Jurkat, Clone E6-1 (cell line): ENCODE results near the gene LTBP2.

Experiments used
- DNase-seq: peaks from one replicate; pipeline ENCODE4 v3.0.0-alpha.2; 2011; ENCODE audit warnings: low read depth, low spot score
- H3K4me3 ChIP-seq: 2 replicates; pipeline ENCODE4 v1.5.1; 2011; ENCODE audit warnings: mild to moderate bottlenecking, low read length, control low read depth, moderate library complexity

Gene LTBP2

GRCh38 chr14:74595006-74595735, 16.9 kb downstream of the LTBP2 start:
- no peak overlapping the region for H3K4me3 ChIP-seq
- no peak for DNase-seq

- no peak for DNase-seq
- no peak overlapping the region for H3K4me3 ChIP-seq
Observed at GRCh38 chr14:74594606-74595005, 17.4 kb downstream of the LTBP2 start.

GRCh38 chr14:74594029-74594428, 18.0 kb downstream of the LTBP2 start:
- no peak overlapping the region for H3K4me3 ChIP-seq
- no peak for DNase-seq

- DNase-seq: no peak
- H3K4me3 ChIP-seq: no peak overlapping the region
Observed at GRCh38 chr14:74593241-74593953, 18.6 kb downstream of the LTBP2 start.

- DNase-seq: no peak
Observed at GRCh38 chr14:74592476-74593201, 19.4 kb downstream of the LTBP2 start.

GRCh38 chr14:74591899-74592298, 20.1 kb downstream of the LTBP2 start:
- H3K4me3 ChIP-seq: no peak overlapping the region
- no peak for DNase-seq

More at GRCh38 chr14:74592476-74593201, 19.4 kb downstream of the LTBP2 start:
- H3K4me3 ChIP-seq: no peak overlapping the region

- no peak for DNase-seq
- no peak overlapping the region for H3K4me3 ChIP-seq
Observed at GRCh38 chr14:74591394-74591793, 20.6 kb downstream of the LTBP2 start.

- no peak overlapping the region for H3K4me3 ChIP-seq
- DNase-seq: no peak
Observed at GRCh38 chr14:74589291-74589879, 22.7 kb downstream of the LTBP2 start.

- DNase-seq: no peak
- no peak overlapping the region for H3K4me3 ChIP-seq
Observed at GRCh38 chr14:74587363-74587707, 24.7 kb downstream of the LTBP2 start.

GRCh38 chr14:74586681-74587362, 25.2 kb downstream of the LTBP2 start:
- H3K4me3 ChIP-seq: no peak overlapping the region

GRCh38 chr14:74585406-74586335, 26.4 kb downstream of the LTBP2 start:
- DNase-seq: no peak
- no peak overlapping the region for H3K4me3 ChIP-seq

More at GRCh38 chr14:74586681-74587362, 25.2 kb downstream of the LTBP2 start:
- DNase-seq: no peak

GRCh38 chr14:74584951-74585350, 27.1 kb downstream of the LTBP2 start:
- H3K4me3 ChIP-seq: no peak overlapping the region
- no peak for DNase-seq

- H3K4me3 ChIP-seq: no peak overlapping the region
- DNase-seq: no peak
Observed at GRCh38 chr14:74583689-74584434, 28.2 kb downstream of the LTBP2 start.

- no peak overlapping the region for H3K4me3 ChIP-seq
- DNase-seq: no peak
Observed at GRCh38 chr14:74582910-74583581, 29.0 kb downstream of the LTBP2 start.

- DNase-seq: no peak
- H3K4me3 ChIP-seq: no peak overlapping the region
Observed at GRCh38 chr14:74580275-74580672, 31.8 kb downstream of the LTBP2 start.

GRCh38 chr14:74579447-74580274, 32.4 kb downstream of the LTBP2 start:
- DNase-seq: peak; percentile 49
- H3K4me3 ChIP-seq: no peak overlapping the region
